Measurements from ENCODE around the gene DOCK4. TPM values are rescaled to one million over a fixed set of nuclear protein-coding genes. Genes with fewer than 3 reads are reported as not detected.

The DOCK4 gene
- total RNA-seq, 4 donors from 2014 or later = 6.4 to 20.5 (median 9.7) TPM

- Histone ChIP-seq H3K27me3 (no peaks in the 10 kb centered on the region), H3K27ac (no peak overlapping the region), H3K9me3 (no peaks in the 10 kb centered on the region), H3K4me1 (no peaks in the 10 kb centered on the region), H3K4me3 (no peak overlapping the region), H3K36me3 (no peaks in the 10 kb centered on the region)
- DNase-seq (ENCODE audit: low spot score in 2 of 2) = no peak
- 64% methylated on average over 4 of the region's 4 CpGs for WGBS
- TF ChIP-seq POLR2A (IDR thresholded peaks at IDR 0.05) = no peak
- no peak for TF ChIP-seq EP300 (IDR thresholded peaks at IDR 0.05)
- TF ChIP-seq, protein P1, sequence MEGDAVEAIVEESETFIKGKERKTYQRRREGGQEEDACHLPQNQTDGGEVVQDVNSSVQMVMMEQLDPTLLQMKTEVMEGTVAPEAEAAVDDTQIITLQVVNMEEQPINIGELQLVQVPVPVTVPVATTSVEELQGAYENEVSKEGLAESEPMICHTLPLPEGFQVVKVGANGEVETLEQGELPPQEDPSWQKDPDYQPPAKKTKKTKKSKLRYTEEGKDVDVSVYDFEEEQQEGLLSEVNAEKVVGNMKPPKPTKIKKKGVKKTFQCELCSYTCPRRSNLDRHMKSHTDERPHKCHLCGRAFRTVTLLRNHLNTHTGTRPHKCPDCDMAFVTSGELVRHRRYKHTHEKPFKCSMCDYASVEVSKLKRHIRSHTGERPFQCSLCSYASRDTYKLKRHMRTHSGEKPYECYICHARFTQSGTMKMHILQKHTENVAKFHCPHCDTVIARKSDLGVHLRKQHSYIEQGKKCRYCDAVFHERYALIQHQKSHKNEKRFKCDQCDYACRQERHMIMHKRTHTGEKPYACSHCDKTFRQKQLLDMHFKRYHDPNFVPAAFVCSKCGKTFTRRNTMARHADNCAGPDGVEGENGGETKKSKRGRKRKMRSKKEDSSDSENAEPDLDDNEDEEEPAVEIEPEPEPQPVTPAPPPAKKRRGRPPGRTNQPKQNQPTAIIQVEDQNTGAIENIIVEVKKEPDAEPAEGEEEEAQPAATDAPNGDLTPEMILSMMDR (IDR thresholded peaks at IDR 0.05) = no peak
Measured at GRCh38 chr7:112215787-112216186, 9.6 kb upstream of the DOCK4 start.

DNA sequence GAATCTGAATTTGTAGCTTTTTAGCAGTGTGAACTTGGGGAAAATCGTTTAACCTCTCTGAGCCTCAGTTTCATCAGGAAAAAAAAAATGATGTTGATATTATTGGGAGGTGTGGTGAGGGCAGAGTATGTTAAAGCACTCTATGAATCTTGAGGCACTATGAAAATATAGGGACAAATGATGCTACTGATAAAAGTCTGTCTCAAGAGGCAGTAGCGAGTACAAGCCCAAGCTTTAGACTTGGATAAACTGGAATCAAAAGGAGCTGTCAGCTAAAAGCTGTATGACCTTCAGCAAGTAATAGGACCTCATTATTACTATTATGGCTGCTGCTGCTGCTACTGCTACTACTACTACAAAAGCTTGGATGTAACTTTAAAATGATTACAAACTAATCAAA lies 8.7 kb upstream of the DOCK4 start:
- WGBS = 84% methylated on average over 2 of the region's 2 CpGs
- Histone ChIP-seq H3K4me3 (no peak overlapping the region), H3K9me3 (no peaks in the 10 kb centered on the region), H3K27ac (no peak overlapping the region), H3K27me3 (no peaks in the 10 kb centered on the region), H3K4me1 (no peaks in the 10 kb centered on the region), H3K36me3 (no peaks in the 10 kb centered on the region)
- no peak for TF ChIP-seq POLR2AphosphoS5 (IDR thresholded peaks at IDR 0.05)
- TF ChIP-seq EP300 (IDR thresholded peaks at IDR 0.05) = no peak
- DNase-seq (ENCODE audit: low spot score in 2 of 2) = no peak

DNA sequence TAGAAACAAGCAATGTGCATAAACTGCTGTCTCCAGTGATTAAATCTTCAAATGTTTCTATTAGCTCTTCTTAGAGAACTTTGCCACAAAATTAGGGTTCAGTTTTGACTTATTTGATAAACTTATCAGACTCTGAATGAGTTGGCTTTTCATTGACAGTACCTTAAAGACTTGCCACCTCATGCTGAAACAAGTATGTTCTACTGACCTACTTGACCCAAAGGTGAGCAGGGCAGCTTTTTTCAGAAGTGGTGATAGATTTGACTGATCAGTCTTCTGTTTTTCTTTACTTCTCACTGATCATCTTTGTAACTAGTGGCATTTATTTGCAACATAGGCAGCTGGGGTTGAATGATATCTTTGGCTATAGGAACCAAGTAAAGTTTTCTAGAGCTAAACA lies 8.1 kb upstream of the DOCK4 start:
- H3K4me1 ChIP-seq = no peaks in the 10 kb centered on the region
- TF ChIP-seq EP300 (IDR thresholded peaks at IDR 0.05) (no peak), POLR2AphosphoS5 (IDR thresholded peaks at IDR 0.05) (no peak), POLR2A (IDR thresholded peaks at IDR 0.05) (no peak)
- TF ChIP-seq, protein P1 (IDR thresholded peaks at IDR 0.05) = no peak
- DNase-seq (ENCODE audit: low spot score in 2 of 2) = no peak
- no peaks in the 10 kb centered on the region for H3K9me3 ChIP-seq
- no peak overlapping the region for H3K4me3 ChIP-seq
- H3K36me3 ChIP-seq = no peaks in the 10 kb centered on the region
- H3K27ac ChIP-seq = no peak overlapping the region
- no peaks in the 10 kb centered on the region for H3K27me3 ChIP-seq

- H3K27ac ChIP-seq = no peak overlapping the region
- DNase-seq (ENCODE audit: low spot score in 2 of 2) = no peak
- no peaks in the 10 kb centered on the region for H3K36me3 ChIP-seq
- no peaks in the 10 kb centered on the region for H3K9me3 ChIP-seq
- H3K4me3 ChIP-seq = no peak overlapping the region
- H3K4me1 ChIP-seq = no peaks in the 10 kb centered on the region
- no peaks in the 10 kb centered on the region for H3K27me3 ChIP-seq
- TF ChIP-seq, protein P1 (IDR thresholded peaks at IDR 0.05) = no peak
- no peak for TF ChIP-seq POLR2AphosphoS5 (IDR thresholded peaks at IDR 0.05)
- no peak for TF ChIP-seq POLR2A (IDR thresholded peaks at IDR 0.05)
- TF ChIP-seq EP300 (IDR thresholded peaks at IDR 0.05) = no peak
- WGBS = 86% methylated on average over 1 of the region's 1 CpG
Measured at GRCh38 chr7:112213735-112214134, 7.5 kb upstream of the DOCK4 start.

DNA sequence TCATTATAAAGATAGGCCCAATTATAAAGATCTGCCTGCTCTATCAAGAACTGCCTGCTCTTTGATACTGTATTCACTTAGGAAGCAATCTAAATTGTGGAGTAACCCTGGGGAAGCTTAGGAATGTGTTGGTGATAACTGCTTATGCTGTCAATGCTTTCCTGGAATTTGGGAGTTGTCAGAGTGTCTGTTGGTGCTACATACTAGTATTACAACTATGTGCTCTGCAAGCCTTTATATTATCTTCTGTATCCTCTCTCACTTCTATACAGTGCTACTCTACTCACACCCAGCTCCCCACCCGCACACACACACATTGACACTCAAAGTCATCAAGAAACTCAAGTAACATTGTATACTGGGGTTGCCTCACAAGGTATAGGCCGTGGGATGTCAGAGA lies 6.4 kb upstream of the DOCK4 start:
- no peak for DNase-seq (ENCODE audit: low spot score in 2 of 2)
- Histone ChIP-seq H3K4me3 (no peak overlapping the region), H3K4me1 (peaks cover 6% of the 10 kb centered on the region), H3K9me3 (no peaks in the 10 kb centered on the region), H3K36me3 (no peaks in the 10 kb centered on the region), H3K27me3 (no peaks in the 10 kb centered on the region), H3K27ac (no peak overlapping the region)
- WGBS = 100% methylated on average over 2 of the region's 2 CpGs
- TF ChIP-seq POLR2A (IDR thresholded peaks at IDR 0.05) (no peak), EP300 (IDR thresholded peaks at IDR 0.05) (no peak), POLR2AphosphoS5 (IDR thresholded peaks at IDR 0.05) (no peak)
- TF ChIP-seq, protein P1 (IDR thresholded peaks at IDR 0.05) = no peak

GRCh38 chr7:112211348-112211907 lies 5.2 kb upstream of the DOCK4 start:
- no peak for DNase-seq (ENCODE audit: low spot score in 2 of 2)
- TF ChIP-seq EP300 (IDR thresholded peaks at IDR 0.05) (no peak), POLR2AphosphoS5 (IDR thresholded peaks at IDR 0.05) (no peak), POLR2A (IDR thresholded peaks at IDR 0.05) (no peak)
- TF ChIP-seq, protein P1 (IDR thresholded peaks at IDR 0.05) = no peak
- H3K4me3 ChIP-seq = no peak overlapping the region
- H3K27me3 ChIP-seq = no peaks in the 10 kb centered on the region
- 61% methylated on average over 1 of the region's 1 CpG for WGBS
- no peaks in the 10 kb centered on the region for H3K36me3 ChIP-seq
- no peaks in the 10 kb centered on the region for H3K9me3 ChIP-seq
- peaks cover 12% of the 10 kb centered on the region for H3K4me1 ChIP-seq
- no peak overlapping the region for H3K27ac ChIP-seq
